ENCODE measurements around the gene CBLN1. TPM values are rescaled to one million over a fixed set of nuclear protein-coding genes. Genes with fewer than 3 reads are reported as not detected.

The CBLN1 gene
- total and polyA plus RNA-seq, 9 donors, result 0.23 to 6.7 (median 1.7) TPM; not detected in 2

- no peaks in the 10 kb centered on the region for H3K9me3 ChIP-seq
- no peaks in the 10 kb centered on the region for H3K4me1 ChIP-seq (ENCODE audit: insufficient read depth)
- no peak for DNase-seq
- intact Hi-C loops (cut with DNase I), result no loop called here
- H3K36me3 ChIP-seq, result no peaks in the 10 kb centered on the region
- TF ChIP-seq POLR2A (IDR thresholded peaks at IDR 0.05) (no peak), EP300 (IDR thresholded peaks at IDR 0.05) (no peak)
- TF ChIP-seq, protein P1, sequence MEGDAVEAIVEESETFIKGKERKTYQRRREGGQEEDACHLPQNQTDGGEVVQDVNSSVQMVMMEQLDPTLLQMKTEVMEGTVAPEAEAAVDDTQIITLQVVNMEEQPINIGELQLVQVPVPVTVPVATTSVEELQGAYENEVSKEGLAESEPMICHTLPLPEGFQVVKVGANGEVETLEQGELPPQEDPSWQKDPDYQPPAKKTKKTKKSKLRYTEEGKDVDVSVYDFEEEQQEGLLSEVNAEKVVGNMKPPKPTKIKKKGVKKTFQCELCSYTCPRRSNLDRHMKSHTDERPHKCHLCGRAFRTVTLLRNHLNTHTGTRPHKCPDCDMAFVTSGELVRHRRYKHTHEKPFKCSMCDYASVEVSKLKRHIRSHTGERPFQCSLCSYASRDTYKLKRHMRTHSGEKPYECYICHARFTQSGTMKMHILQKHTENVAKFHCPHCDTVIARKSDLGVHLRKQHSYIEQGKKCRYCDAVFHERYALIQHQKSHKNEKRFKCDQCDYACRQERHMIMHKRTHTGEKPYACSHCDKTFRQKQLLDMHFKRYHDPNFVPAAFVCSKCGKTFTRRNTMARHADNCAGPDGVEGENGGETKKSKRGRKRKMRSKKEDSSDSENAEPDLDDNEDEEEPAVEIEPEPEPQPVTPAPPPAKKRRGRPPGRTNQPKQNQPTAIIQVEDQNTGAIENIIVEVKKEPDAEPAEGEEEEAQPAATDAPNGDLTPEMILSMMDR (IDR thresholded peaks at IDR 0.05), result no peak
- no peaks in the 10 kb centered on the region for H3K27me3 ChIP-seq
- 73 to 79% (median 77%) methylated on average over 2 of the region's 2 CpGs for WGBS, 3 donors
- no peak overlapping the region for H3K27ac ChIP-seq
- no peak overlapping the region for H3K4me3 ChIP-seq
Observed at GRCh38 chr16:49307176-49307575, 25.5 kb upstream of the CBLN1 start.

GRCh38 chr16:49305406-49305805 is 23.8 kb upstream of the CBLN1 start:
- DNase-seq, result no peak
- no peaks in the 10 kb centered on the region for H3K9me3 ChIP-seq
- H3K36me3 ChIP-seq, result no peaks in the 10 kb centered on the region
- H3K4me1 ChIP-seq (ENCODE audit: insufficient read depth), result no peaks in the 10 kb centered on the region
- no peaks in the 10 kb centered on the region for H3K27me3 ChIP-seq
- intact Hi-C loops (cut with DNase I), result no loop called here
- no peak overlapping the region for H3K4me3 ChIP-seq
- no peak for TF ChIP-seq EP300 (IDR thresholded peaks at IDR 0.05)
- no peak for TF ChIP-seq POLR2A (IDR thresholded peaks at IDR 0.05)
- TF ChIP-seq, protein P1 (IDR thresholded peaks at IDR 0.05), result no peak
- H3K27ac ChIP-seq, result no peak overlapping the region

DNA sequence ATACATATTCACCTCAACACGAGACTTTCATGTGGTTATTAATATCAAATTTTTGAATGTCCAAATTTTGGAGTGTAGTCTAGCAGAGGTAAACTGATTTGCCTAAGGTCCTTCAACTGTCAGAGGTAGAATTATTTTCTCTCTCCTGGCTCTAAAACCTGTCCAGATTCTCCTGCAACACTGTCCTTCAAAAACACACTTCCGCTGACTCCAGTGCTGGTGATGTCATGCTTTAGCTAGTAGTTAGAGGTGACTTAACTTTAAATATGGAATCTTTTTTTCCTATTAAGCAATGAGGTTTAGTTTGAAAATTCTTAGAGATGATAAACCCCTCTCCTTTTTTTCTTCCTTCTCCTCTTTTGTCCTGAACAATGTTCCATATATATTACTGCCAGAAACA is 10.8 kb upstream of the CBLN1 start:
- TF ChIP-seq POLR2A (IDR thresholded peaks at IDR 0.05), result no peak
- TF ChIP-seq EP300 (IDR thresholded peaks at IDR 0.05), result no peak
- TF ChIP-seq, protein P1 (IDR thresholded peaks at IDR 0.05), result no peak
- 24 to 45% (median 31%) methylated on average over 2 of the region's 2 CpGs for WGBS, 3 donors
- Histone ChIP-seq H3K27ac (no peak overlapping the region), H3K9me3 (no peaks in the 10 kb centered on the region), H3K4me1 (ENCODE audit: insufficient read depth) (no peaks in the 10 kb centered on the region), H3K27me3 (no peaks in the 10 kb centered on the region), H3K36me3 (no peaks in the 10 kb centered on the region), H3K4me3 (no peak overlapping the region)
- intact Hi-C loops (cut with DNase I), result no loop called here
- no peak for DNase-seq

- H3K27me3 ChIP-seq, result no peaks in the 10 kb centered on the region
- intact Hi-C loops (cut with DNase I), result no loop called here
- DNase-seq, result no peak
- TF ChIP-seq POLR2A (IDR thresholded peaks at IDR 0.05) (no peak), EP300 (IDR thresholded peaks at IDR 0.05) (no peak)
- TF ChIP-seq, protein P1 (IDR thresholded peaks at IDR 0.05), result no peak
- no peaks in the 10 kb centered on the region for H3K9me3 ChIP-seq
- peaks cover 2% of the 10 kb centered on the region for H3K4me1 ChIP-seq (ENCODE audit: insufficient read depth)
- WGBS, 3 donors, result 28 to 45% (median 44%) methylated on average over 3 of the region's 3 CpGs
- H3K27ac ChIP-seq, result no peak overlapping the region
- no peaks in the 10 kb centered on the region for H3K36me3 ChIP-seq
- H3K4me3 ChIP-seq, result no peak overlapping the region
Observed at GRCh38 chr16:49287572-49287971, 5.9 kb upstream of the CBLN1 start.

GRCh38 chr16:49284962-49285361 is 3.3 kb upstream of the CBLN1 start:
- Histone ChIP-seq H3K36me3 (no peaks in the 10 kb centered on the region), H3K4me3 (no peak overlapping the region), H3K4me1 (ENCODE audit: insufficient read depth) (peaks cover 9% of the 10 kb centered on the region), H3K27ac (no peak overlapping the region), H3K9me3 (no peaks in the 10 kb centered on the region), H3K27me3 (no peaks in the 10 kb centered on the region)
- TF ChIP-seq EP300 (IDR thresholded peaks at IDR 0.05) (no peak), POLR2A (IDR thresholded peaks at IDR 0.05) (no peak)
- TF ChIP-seq, protein P1 (IDR thresholded peaks at IDR 0.05), result no peak
- no peak for DNase-seq
- WGBS, 3 donors, result 55 to 62% (median 60%) methylated on average over 4 of the region's 4 CpGs
- intact Hi-C loops (cut with DNase I), result no loop called here
